Activated CD4-positive, alpha-beta T cell treated with anti-CD3 and anti-CD28 coated beads, Interleukin-2, amount 50 U/mL, for 24 hours (primary cell): Measurements from ENCODE around the gene C2CD5.
"Not testable (repeated sequence)": the region's sequence is repeated elsewhere in the genome, so short reads cannot be mapped to it uniquely, and the experiment has no call there.

Experiments used
- DNase-seq, 2 donors: peaks; one replicate each; pipeline ENCODE4 v3.0.0-alpha.2; 2020; ENCODE audit warnings: low read depth in 1 of 2, low spot score in 1 of 2

Gene C2CD5

DNA sequence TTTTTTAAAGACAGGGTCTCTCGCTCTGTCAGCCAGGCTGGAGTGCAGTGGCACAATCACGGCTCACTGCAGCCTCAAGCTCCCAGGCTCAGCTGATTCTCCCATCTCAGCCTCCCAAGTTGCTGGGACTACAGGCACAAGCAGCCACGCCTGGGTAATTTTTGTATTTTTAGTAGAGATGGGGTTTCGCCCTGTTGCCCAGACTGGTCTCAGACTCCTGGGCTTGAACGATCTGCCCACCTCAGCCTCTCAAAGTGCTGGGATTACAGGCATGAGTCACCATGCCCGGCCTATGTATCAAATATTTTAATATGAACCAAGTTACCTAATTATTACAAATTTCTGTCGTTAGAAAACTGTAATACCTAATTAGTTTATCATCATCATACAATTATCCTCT lies 63.5 kb downstream of the C2CD5 start:
- not testable (repeated sequence) for DNase-seq

DNA sequence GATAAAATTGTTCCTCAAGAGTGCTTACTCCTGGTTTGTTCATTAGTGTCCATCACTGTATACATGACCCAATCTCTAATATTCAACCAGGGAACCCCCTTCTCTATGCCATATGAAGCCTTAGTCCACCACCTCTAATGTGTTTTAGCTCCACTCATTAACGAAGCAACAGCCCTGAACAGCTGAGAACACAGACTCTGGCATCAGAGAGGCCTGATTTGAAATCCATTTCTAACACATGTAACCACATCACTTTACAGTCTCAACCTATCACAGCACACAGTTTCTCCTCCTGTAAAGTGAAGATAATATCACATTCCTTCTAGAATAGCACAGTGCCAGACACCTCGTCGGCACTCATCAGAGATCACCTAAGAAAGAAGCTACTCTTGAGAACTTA lies 64.3 kb downstream of the C2CD5 start:
- DNase-seq = no peak

DNA sequence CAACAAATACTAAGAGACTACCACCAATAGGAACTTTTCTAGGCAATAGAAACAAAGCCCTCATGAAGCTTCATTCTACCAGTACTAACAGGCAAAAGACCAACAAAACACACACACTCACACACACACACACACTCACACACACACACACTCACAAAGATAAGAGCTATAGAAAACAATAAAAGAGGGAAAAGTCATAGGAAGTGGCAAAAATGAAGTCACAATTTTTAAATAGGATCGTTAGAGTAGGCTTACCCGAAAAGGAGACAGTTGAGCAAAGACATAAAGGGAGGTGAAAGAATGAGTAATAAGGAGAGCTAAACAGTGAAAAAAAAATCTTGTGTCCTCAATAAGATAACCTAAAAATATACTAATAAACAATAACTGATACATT lies 66.5 kb downstream of the C2CD5 start:
- no peak for DNase-seq

DNA sequence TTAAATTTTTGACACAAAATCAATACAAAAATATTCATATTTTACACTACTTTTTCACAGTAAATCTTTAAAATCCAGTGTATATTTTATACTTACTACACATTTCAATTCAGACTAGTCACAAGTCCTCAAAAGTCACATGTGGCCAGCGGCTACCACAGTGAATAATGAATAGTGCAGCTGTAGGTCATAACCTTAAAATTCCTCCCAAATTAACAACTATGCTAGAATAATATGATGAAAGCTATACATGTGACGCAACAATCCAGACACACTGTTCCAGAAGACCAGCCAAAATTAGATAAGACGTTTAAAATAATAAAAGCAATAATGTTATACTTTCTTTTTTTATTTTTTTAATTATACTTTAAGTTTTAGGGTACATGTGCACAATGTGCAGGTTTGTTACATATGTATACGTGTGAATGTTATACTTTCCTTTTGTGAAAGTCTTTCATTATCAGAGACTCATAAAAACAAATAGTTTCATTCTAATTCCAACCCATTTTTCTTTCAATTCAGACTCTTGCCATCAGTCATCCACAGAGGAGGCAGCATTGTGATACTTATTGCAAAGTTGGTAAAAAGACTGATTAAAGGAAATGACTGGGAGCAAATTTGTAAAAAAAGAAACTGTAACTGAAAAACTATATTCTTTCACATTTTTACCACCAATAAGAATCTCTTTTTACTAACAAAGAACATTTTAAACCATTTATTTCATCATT lies 67.0 kb downstream of the C2CD5 start:
- DNase-seq = no peak

DNA sequence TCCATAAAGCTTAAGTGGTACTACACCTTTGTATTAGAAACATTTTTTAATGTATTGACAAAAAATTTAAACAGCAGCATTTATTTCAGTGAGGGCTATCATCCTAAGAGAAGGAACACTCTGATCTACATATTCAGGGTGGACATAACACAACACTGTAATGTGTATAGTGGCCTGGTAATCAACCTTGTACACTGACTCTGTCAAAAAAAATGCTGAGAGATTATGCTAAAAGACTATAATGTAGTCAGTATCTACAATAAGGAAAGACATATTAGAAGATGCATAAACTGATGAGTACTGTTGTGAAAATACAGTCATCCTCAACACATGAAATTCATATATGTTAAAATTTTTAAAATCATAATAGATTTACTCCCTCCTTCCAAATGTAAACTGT lies 68.2 kb downstream of the C2CD5 start:
- DNase-seq = no peak

DNA sequence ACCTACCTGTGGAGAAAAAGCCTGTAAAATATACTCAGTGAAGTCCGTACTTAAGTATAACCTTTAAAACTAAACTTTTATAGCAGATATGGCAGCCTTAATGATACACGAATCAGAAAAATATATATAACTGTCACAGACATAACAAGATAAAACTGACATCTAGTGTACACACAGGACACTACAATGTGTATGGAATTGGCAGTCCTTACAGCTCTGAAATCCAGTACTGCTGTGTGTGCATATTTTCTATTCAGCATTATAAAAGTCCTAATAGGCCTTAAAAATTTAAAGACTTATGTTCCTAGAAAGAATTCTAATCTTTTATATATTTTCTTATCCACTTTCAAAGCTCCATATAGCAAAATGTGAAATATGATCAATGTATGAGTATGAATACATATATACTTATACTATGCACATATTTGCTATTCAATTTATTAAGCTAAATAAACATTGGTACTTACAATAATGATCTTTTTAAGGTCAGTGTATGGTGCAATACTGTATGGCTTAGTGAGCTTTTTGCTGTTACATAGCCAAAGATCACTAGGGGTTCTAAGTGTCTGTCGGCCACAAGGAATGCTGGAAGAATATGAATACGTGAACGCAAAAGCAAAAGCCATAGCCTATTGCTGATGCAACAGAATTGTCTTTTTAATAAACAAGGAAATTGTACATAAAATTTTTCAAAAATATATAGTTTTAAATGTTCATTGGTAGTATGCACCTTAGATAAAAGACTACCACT lies 69.2 kb downstream of the C2CD5 start:
- no peak for DNase-seq

DNA sequence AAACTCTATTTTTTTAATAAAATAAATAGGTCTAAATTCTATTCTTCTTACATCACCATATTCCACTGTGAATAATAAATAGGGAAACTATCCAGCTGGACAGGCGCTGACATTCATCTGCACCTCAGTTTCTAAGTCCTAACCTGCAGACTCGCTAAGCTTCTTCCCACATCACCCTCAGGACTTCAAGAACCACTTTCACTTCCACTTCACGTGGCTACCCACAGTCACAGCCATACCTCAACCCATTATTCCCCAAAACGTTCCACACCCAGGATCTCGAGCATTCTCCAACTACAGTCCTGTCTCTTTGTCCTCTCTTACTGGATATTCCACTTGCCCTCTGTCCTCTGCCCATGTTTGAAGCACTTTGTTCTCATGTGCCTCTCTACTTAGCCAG lies 71.1 kb downstream of the C2CD5 start:
- DNase-seq = no peak

DNA sequence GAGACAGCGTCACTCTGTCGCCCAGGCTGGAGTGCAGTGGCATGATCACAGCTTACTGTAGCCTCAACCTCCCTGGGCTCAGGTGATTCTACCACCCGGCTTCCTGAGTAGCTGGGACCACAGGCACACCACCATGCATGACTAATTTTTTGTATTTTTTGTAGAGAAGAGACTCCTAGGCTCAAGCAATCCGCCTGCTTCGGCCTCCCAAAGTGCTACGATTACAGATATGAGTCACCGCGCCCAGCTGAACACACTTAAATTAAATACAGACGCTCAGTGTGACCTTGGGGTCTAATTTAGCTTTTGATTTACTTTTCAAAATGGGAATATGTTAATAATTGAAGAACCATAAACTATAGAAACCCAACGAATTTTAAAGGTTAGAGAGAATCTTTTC lies 77.2 kb downstream of the C2CD5 start:
- DNase-seq = no peak

DNA sequence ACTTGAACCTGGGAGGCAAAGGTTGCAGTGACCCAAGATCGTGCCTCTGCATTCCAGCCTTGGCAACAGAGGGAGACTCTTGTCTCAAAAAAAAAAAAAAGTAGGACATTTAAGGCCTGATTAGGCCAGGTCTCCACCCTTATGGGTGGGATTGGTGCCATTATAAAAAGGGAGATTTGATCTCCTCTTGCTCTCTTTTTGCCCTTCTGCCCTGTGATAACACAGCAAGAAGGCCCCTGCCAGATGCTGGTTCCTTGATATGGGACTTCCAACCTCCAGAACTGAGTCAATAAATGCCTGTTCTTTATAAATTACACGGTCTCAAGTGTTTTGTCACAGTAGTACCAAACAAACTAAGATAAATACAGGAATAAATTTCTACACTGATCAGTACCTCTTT lies 81.0 kb downstream of the C2CD5 start:
- DNase-seq = no peak

DNA sequence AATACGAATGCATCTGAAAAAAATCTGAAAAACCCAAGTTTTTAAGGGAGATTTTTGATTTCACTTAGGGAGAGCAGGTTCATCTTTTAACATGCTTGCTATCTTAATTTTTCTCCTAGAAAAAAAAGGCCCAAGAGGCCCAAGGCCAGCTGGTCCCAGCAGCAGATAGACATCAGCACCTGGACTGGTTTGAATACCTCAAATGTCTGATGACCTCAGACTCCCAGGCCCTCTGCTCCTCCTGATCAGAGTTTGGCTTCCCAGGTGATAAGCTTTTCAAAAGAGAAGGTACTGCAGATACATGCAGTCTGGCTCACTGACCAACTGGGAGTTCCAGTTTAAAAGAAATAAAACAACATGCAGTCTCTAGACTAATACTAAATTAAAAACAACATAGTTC lies 82.6 kb downstream of the C2CD5 start:
- no peak for DNase-seq

DNA sequence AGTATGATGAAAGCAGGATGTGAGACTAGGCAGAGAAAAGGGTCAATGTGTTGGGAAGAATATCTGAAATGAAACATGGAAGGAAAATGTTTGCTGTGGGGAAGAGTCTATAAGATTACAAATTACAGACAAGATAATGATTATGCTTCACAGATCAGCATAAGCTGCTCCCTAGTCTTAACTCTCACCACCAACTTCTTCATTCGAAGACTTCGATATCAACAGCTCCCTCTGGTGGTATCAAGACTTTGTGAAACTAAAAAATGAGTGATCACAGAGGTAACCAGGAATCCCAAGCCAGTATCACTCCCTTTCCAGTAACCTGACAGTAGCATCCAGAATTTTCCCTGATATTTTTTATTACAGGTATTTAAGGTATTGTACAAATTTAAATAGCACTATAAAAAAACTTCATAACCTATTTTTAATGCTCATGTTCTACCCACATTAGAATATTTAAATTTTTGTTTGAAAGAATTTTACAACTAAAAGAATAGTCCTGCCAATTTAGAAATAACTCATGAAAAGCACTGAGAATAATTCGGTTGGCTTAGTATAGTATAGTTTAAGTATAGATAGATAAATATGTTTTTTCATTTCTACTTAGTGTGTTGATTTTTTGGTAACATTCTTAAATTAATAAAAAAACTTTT lies 84.4 kb downstream of the C2CD5 start:
- DNase-seq = peak in 1 of 2 donors; percentile 15

DNA sequence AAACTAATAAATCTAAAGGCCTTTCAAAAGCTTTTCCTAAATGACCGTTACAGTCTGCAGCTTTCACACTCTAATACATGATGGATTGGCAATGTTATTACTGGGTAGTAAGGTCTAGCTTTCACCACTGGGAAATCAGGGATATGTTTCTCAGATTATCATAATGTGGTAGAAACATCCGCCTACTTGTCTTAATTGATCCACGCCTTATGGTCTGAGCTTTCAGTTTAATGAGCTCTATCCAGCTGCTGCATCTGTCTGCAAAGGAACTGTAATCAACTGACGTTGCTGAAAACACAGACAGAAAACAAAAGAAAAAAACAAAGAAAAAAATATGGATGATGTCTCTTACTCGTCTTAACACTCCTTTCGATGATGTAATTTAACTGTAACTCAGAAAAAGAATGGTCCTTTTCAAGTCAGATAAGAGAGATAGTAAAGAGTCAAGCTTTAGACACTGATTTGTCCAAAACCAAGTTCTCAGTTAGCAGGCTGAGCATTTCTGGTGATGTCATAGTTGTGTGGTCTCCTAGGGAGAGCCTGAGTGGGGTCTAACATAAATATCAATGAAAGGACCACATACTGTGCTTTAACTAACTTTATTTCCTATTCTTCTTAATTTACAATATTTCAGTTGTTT lies 85.9 kb downstream of the C2CD5 start:
- DNase-seq = no peak

DNA sequence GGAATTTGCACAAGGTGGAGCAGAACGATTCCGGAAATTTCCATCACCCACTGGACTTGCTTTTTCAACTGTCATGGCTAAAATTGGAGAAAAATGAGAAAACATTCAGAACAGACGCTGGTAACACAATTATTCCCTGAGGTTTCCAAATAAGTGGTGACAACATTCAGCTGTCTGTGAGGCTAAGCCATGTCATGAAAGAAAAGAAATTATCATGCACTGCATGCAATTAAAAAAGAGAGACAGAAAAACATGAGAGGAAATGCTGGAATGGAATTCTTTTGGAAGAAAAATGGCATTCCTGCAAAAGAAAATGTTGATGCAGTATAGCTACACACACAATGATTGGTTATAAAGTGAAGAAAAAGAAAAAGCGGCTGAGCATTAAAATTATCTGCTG lies 87.3 kb downstream of the C2CD5 start:
- no peak for DNase-seq

DNA sequence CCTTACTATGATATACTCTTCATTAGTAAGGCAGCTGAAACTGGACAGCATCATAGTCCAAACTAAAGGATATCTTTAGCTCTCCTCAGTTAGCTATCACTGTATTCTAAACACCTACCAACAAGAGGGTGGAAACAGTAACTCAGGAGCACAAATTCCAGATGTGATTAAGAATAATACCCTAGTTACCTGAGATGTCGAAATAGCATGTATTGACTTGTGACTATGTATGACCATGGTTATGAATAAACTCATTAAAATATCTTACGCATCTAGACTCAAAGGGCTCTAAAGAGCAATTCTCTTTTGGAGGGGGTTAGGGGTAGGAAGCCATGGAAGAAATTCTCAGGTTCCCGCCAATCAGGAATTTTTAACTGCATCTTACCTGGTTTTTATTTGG lies 90.8 kb downstream of the C2CD5 start:
- no peak for DNase-seq

DNA sequence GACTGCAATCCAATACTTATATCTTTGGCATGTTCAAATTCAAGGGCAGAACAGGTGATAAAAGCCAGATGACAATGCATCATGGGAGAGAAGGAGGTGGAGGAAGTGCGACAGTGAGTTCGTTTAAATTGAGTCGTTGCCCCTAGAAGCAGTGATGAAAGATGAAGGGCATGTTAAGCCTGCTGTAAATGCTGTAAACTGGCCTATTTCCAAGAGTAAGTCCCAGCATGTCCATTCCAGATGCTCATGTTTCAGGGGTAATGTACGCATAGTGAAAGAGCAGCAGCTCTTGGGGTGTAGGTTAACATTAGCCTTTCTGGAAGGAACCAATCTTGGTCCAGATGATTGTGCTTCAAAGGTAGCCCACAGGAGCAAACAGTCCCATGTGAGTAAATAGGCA lies 97.1 kb downstream of the C2CD5 start:
- no peak for DNase-seq

DNA sequence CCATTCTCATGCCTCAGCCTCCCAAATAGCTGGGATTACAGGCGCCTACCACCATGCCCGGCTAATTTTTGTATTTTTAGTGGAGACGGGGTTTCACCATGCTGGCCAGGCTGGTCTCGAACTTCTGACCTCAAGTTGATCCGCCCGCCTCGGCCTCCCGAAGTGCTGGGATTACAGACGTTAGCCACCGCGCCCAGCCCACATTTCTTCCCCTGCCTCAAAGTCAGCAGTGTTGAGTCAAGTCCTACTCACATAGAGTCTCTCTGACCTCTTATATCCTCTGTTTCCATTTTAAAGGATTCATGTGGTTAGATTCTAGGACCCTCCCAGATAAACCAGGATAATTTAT lies 100.1 kb downstream of the C2CD5 start:
- not testable (repeated sequence) for DNase-seq

DNA sequence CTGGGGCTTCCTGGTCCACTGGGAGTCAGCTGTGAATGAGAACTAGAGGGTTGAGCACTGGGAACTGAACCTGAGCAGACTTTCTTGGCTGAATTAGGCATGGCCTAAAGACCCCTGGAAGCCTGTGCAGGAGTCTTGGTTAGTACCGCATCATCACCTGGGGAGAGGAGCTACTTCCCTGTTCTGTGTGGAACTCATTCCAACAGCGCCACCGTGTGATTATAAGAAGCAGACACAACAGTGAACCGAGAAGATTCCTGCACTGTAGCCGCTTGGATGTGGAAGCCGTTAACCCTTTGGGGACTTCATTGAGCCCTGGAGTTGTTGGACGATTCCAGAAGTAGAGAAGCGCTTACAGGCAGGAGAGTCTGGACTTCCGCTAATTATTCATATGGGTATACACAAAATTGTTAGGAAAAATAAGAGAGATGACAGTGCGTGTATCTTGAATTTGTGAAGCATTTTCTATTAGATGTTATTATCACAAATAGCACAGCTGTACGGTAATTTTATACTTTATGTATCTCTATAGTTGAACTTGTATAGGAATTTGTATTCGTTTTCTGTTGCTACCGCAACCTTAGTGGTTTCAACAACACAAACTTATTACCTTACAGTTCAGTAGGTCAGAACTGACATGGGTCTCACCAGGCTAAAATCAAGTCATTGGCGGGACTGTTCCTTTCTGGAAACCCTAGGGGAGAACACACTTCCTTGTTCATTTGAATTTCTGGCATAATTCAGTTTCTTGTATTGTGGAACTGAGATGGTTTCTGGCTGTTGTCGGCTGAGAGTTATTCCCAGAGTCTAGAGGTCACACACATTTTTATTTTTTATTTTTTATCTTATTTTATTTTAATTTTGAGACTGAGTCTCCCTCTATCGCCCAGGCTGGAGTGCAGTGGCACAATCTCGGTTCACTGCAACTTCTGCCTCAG lies 100.7 kb downstream of the C2CD5 start:
- peak; percentile 14 to 73 for DNase-seq

DNA sequence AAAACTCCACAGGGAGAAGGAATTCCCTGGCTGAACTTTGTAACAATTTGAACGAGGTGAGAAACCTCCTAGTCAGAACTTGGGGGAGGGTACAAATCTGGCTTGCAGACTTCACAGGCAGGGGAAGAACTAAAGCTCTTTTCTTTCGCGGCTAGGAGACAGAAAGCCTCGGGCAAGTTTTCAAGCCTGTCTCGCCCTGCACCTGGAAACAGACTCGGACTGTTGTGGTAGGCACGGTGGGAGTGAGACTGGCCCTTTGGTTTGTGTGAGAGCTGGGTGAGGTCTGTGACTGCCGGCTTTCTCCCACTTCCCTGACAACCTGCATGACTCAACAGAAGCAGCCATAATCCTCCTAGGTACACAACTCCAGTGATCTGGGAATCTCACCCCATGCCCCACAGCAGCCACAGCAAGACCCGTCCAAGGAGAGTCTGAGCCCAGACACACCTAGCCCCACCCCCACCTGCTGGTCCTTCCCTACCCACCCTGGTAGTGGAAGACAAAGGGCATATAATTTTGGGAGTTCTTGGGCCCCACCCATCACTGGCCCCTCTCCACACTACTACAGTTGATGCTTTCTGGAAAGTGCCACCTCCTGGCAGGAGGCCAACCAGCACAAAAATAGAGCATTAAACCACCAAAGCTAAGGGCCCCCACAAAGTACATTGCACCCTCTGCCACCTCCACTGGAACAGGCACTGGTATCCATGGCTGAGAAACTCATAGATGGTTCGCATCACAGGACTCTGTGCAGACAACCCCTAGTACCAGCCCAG lies 107.1 kb downstream of the C2CD5 start:
- no peak for DNase-seq

DNA sequence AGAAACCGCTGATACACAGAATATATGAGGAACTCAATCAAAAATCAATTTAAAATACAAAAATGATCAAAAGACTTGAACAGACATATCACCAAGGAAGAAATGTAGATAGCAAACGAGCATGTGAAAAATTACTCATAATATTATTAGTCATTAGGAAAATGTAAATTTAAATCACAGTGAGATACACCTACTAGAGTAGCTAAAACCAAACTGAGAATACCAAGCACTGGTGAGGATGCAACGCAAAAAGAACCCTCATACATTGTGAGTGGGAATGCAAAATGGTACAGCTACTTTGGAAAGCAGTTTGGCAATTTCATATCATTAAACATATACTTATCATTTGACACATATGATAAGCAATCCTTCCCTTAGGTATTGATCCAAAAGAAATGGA lies 108.8 kb downstream of the C2CD5 start:
- DNase-seq = no peak

DNA sequence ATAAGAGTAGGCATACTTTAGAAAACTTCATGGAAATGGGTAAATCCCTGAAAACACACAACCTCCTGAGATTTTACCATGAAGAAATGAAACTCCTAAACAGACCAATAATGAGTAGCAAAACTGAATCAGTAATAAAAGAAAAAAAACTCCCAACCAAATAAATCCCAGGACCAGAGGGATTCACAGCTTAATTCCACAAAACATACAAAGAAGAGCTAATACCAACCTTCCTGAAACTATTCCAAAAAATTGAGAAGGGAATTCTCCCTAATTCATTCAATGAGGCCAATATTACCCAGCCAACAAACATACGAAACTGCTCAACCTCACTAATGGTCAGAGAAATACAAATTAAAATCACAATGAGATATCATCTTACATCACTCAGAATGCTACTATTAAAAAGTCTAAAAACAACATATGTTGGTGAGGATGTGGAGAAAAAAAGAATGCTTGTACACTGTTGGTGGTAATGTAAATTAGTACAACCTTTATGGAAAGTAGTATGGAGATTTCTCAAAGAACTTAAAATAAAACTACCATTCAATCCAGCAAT lies 112.6 kb downstream of the C2CD5 start:
- no peak for DNase-seq
